ENCODE data around the gene SRD5A3.

GRCh38 chr4:55303760-55304165 lies 42.3 kb upstream of the SRD5A3 start:
- no peak for TF ChIP-seq EZH2 (IDR thresholded peaks at IDR 0.05; ENCODE audit: insufficient read depth, low read length)
- TF ChIP-seq, protein P1, sequence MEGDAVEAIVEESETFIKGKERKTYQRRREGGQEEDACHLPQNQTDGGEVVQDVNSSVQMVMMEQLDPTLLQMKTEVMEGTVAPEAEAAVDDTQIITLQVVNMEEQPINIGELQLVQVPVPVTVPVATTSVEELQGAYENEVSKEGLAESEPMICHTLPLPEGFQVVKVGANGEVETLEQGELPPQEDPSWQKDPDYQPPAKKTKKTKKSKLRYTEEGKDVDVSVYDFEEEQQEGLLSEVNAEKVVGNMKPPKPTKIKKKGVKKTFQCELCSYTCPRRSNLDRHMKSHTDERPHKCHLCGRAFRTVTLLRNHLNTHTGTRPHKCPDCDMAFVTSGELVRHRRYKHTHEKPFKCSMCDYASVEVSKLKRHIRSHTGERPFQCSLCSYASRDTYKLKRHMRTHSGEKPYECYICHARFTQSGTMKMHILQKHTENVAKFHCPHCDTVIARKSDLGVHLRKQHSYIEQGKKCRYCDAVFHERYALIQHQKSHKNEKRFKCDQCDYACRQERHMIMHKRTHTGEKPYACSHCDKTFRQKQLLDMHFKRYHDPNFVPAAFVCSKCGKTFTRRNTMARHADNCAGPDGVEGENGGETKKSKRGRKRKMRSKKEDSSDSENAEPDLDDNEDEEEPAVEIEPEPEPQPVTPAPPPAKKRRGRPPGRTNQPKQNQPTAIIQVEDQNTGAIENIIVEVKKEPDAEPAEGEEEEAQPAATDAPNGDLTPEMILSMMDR (IDR thresholded peaks at IDR 0.05; ENCODE audit: insufficient read depth, low read depth, low read length), result no peak
